IMR-90 (cell line): Measurements from ENCODE around the gene GPR35. TPM values are rescaled to one million over a fixed set of nuclear protein-coding genes. Genes with fewer than 3 reads are reported as not detected.

Experiments used
- ATAC-seq: fragments of 200-7000 bp; cut with Tn5 transposase; 2 replicates; pipeline ENCODE4 v1.9.1; 2020; ENCODE audit warnings: low read depth, mild to moderate bottlenecking, moderate library complexity
- BruUV-seq: library from RNA; stranded (reverse); fragments of 400-500 nt; replicated peaks from 2 replicates; lab custom pipeline; 2021; lab: Mats Ljungman, UMichigan
- CTCF ChIA-PET: fragments of 300-600 bp; formaldehyde crosslinking; extraction: SDS; loops from one replicate; lab custom pipeline; 2021; ENCODE audit warnings: antibody characterized with exemption; lab: Yijun Ruan, JAX
- POLR2A ChIA-PET: fragments of 300-600 bp; sonication (Branson Sonifier 250); formaldehyde crosslinking; loops from one replicate; lab custom pipeline; 2022; ENCODE audit warnings: antibody characterized with exemption; ENCODE audit not compliant: unreplicated experiment; lab: Charles Lee
- DNase-seq: peaks from one replicate; pipeline ENCODE4 v3.0.0; 2013
- H2AFZ ChIP-seq: replicated peaks from 2 replicates; pipeline ENCODE3; 2013; ENCODE audit warnings: low read length, mild to moderate bottlenecking; ENCODE audit not compliant: poor library complexity
- H2AK5ac ChIP-seq: 2 replicates; pipeline ENCODE4 v1.6.1; 2013; ENCODE audit warnings: low read depth, low read length, inconsistent platforms
- H2AK9ac ChIP-seq: replicated peaks from 2 replicates; pipeline ENCODE3; 2013; ENCODE audit warnings: mild to moderate bottlenecking, low read depth, low read length, moderate library complexity; ENCODE audit not compliant: poor library complexity
- H2BK120ac ChIP-seq: 2 replicates; pipeline ENCODE4 v1.6.1; 2013; ENCODE audit warnings: low read depth, low read length, inconsistent platforms
- H2BK15ac ChIP-seq: 3 replicates; pipeline ENCODE4 v1.6.1; 2013; ENCODE audit warnings: low read depth, low read length, inconsistent platforms
- H2BK20ac ChIP-seq: 2 replicates; pipeline ENCODE4 v1.6.1; 2013; ENCODE audit warnings: low read depth, mild to moderate bottlenecking, inconsistent platforms, low read length, moderate library complexity
- H2BK5ac ChIP-seq: 2 replicates; pipeline ENCODE4 v1.6.1; 2013; ENCODE audit warnings: mild to moderate bottlenecking, low read depth, low read length, inconsistent platforms; ENCODE audit not compliant: poor library complexity, severe bottlenecking
- H3K14ac ChIP-seq: replicated peaks from 2 replicates; pipeline ENCODE4 v1.6.1; 2013; ENCODE audit warnings: low read depth, low read length, inconsistent platforms
- H3K18ac ChIP-seq: 2 replicates; pipeline ENCODE4 v1.6.1; 2013; ENCODE audit warnings: low read depth, low read length, control low read depth
- H3K23ac ChIP-seq: 2 replicates; pipeline ENCODE4 v1.6.1; 2013; ENCODE audit warnings: low read depth, low read length, inconsistent platforms
- H3K27ac ChIP-seq: 2 replicates; pipeline ENCODE4 v1.5.1; 2013; ENCODE audit warnings: mild to moderate bottlenecking, control low read depth, low read length; ENCODE audit not compliant: insufficient read depth
- H3K27me3 ChIP-seq: 2 replicates; pipeline ENCODE4 v1.6.1; 2013; ENCODE audit warnings: low read length; ENCODE audit not compliant: control insufficient read depth, insufficient read depth
- H3K36me3 ChIP-seq: 2 replicates; pipeline ENCODE4 v1.6.1; 2013; ENCODE audit warnings: low read length, mixed read lengths; ENCODE audit not compliant: control insufficient read depth, insufficient read depth
- H3K4ac ChIP-seq: 2 replicates; pipeline ENCODE4 v1.6.1; 2013; ENCODE audit warnings: low read depth, low read length, inconsistent platforms
- H3K4me1 ChIP-seq: 2 replicates; pipeline ENCODE4 v1.6.1; 2013; ENCODE audit warnings: low read length, mixed read lengths; ENCODE audit not compliant: control insufficient read depth, insufficient read depth
- H3K4me2 ChIP-seq: 2 replicates; pipeline ENCODE4 v1.6.1; 2013; ENCODE audit warnings: low read depth, mild to moderate bottlenecking, control low read depth, low read length, moderate library complexity
- H3K4me3 ChIP-seq: 2 replicates; pipeline ENCODE4 v1.5.1; 2013; ENCODE audit warnings: low read depth, mild to moderate bottlenecking, control low read depth, low read length, moderate library complexity; ENCODE audit not compliant: insufficient read depth
- H3K56ac ChIP-seq: 2 replicates; pipeline ENCODE4 v1.6.1; 2013; ENCODE audit warnings: low read length, inconsistent platforms; ENCODE audit not compliant: insufficient read depth; ENCODE audit errors: extremely low read depth
- H3K79me1 ChIP-seq, 2 experiments: 2 replicates each; pipeline ENCODE4 v1.6.1; 2013; ENCODE audit warnings: low read length in 2 of 2, inconsistent platforms in 1 of 2, low read depth in 1 of 2
- H3K9ac ChIP-seq: 2 replicates; pipeline ENCODE4 v1.6.1; 2013; ENCODE audit warnings: low read depth, low read length, control low read depth
- H3K9me1 ChIP-seq: 2 replicates; pipeline ENCODE4 v1.6.1; 2013; ENCODE audit warnings: low read length, inconsistent platforms; ENCODE audit not compliant: insufficient read depth
- H3K9me3 ChIP-seq: 2 replicates; pipeline ENCODE4 v1.6.1; 2013; ENCODE audit warnings: low read length; ENCODE audit not compliant: control insufficient read depth, insufficient read depth
- H4K20me1 ChIP-seq: 2 replicates; pipeline ENCODE4 v1.6.1; 2013; ENCODE audit warnings: low read length, inconsistent platforms; ENCODE audit not compliant: insufficient read depth
- H4K5ac ChIP-seq: 2 replicates; pipeline ENCODE4 v1.6.1; 2013; ENCODE audit warnings: mild to moderate bottlenecking, low read depth, low read length, control low read depth
- H4K8ac ChIP-seq, 2 experiments: 2 replicates each; pipeline ENCODE4 v1.6.1; 2013; ENCODE audit warnings: low read depth in 2 of 2, low read length in 2 of 2, control low read depth in 1 of 2, inconsistent platforms in 1 of 2
- H4K91ac ChIP-seq: 2 replicates; pipeline ENCODE4 v1.6.1; 2013; ENCODE audit warnings: low read depth, low read length, inconsistent platforms; ENCODE audit not compliant: insufficient read depth
- FOS ChIP-seq: fragments of 150-350 bp; IDR thresholded peaks from 2 replicates; pipeline ENCODE4 v1.6.1; 2016; ENCODE audit warnings: low read depth, low read length
- MAFK ChIP-seq: IDR thresholded peaks from 2 replicates; pipeline ENCODE4 v1.6.1; 2012; ENCODE audit warnings: low read depth, low read length, improper control_type of control experiment
- POLR2A ChIP-seq: IDR thresholded peaks from 2 replicates; pipeline ENCODE4 v1.6.1; 2012; ENCODE audit warnings: mild to moderate bottlenecking, low read depth, low read length
- RAD21 ChIP-seq: IDR thresholded peaks from 2 replicates; pipeline ENCODE4 v1.6.1; 2012; ENCODE audit warnings: low read length, improper control_type of control experiment
- WGBS, 2 experiments: methylation state at CpG; one replicate each; pipeline versions ENCODE4 v1.1.5 to v1.1.7; 2013; ENCODE audit warnings: missing lambda C conversion rate in 2 of 2; ENCODE audit not compliant: insufficient read length in 1 of 2; ENCODE audit errors: extremely low coverage in 2 of 2; 5-methylcytosine and 5-hydroxymethylcytosine counted together
- dilution Hi-C: fragments of 300-500 bp; cut with HindIII; formaldehyde crosslinking; loops from one replicate; pipeline ENCODE4 v1.14.3; 2018; ENCODE audit warnings: low sequenced_read_pairs; ENCODE audit not compliant: unreplicated experiment
- in situ Hi-C: fragments of 300-500 bp; cut with MboI; formaldehyde crosslinking; loops from 3 replicates; pipeline ENCODE4 v1.14.3; 2019; ENCODE audit warnings: low sequenced_read_pairs, inconsistent platforms, mixed read lengths
- intact Hi-C: fragments of 100-400 bp; cut with micrococcal nuclease; formaldehyde crosslinking; loops from 2 replicates; pipeline ENCODE4 v1.10.0; 2022
- polyA plus RNA-seq, 3 experiments: library from polyadenylated mRNA; depleted of rRNA; stranded (reverse); fragments of >200 nt; gene quantifications; 2 replicates each; pipeline ENCODE4 v1.2.3, GENCODE V29; 2012; ENCODE audit warnings: low replicate concordance in 1 of 3
- total RNA-seq: library from RNA; depleted of rRNA; stranded (reverse); fragments of >200 nt; gene quantifications from 2 replicates; pipeline ENCODE4 v1.2.3, GENCODE V29; 2012
- TF ChIP-seq, protein P1 (sequence below): fragments of 150-350 bp; IDR thresholded peaks from 2 replicates; pipeline ENCODE4 v1.6.1; 2016; ENCODE audit warnings: low read depth, mild to moderate bottlenecking, low read length, moderate library complexity, borderline replicate concordance

GPR35 gene
- total and polyA plus RNA-seq, 2 of the 4 experiments (the other 2 are of a cell fraction), result 0.31 TPM; not detected in 1

GRCh38 chr2:240649331-240649730 is 24.1 kb downstream of the GPR35 start:
- H3K9me3 ChIP-seq, result no peaks in the 10 kb centered on the region; the same call in 1 of the 2 replicates
- no peak overlapping the region for H2AFZ ChIP-seq
- H2BK5ac ChIP-seq, result no peak overlapping the region
- in situ Hi-C loops (no loop called here), dilution Hi-C loops (no loop called here), intact Hi-C loops (no loop called here)
- H3K56ac ChIP-seq, result no peak overlapping the region
- no peak overlapping the region for H4K5ac ChIP-seq
- no peak overlapping the region for H2BK20ac ChIP-seq
- no TSS peak for BruUV-seq
- H4K91ac ChIP-seq, result no peak overlapping the region
- no peak overlapping the region for H3K4me2 ChIP-seq
- ChIA-PET CTCF (interaction anchor here (0.6 kb wide), 1 partner anchor 32 kb away, joined by 3 read pairs; no protein-coding TSS in a partner anchor), POLR2A (no interaction called here)
- no peak overlapping the region for H3K14ac ChIP-seq
- H3K9me1 ChIP-seq, result no peaks in the 10 kb centered on the region
- H3K9ac ChIP-seq, result no peak overlapping the region
- no peak overlapping the region for H4K8ac ChIP-seq
- no peaks in the 10 kb centered on the region for H3K4me1 ChIP-seq
- H3K18ac ChIP-seq, result no peak overlapping the region
- H3K4me3 ChIP-seq, result no peak overlapping the region
- H2BK120ac ChIP-seq, result no peak overlapping the region
- TF ChIP-seq, protein P1, sequence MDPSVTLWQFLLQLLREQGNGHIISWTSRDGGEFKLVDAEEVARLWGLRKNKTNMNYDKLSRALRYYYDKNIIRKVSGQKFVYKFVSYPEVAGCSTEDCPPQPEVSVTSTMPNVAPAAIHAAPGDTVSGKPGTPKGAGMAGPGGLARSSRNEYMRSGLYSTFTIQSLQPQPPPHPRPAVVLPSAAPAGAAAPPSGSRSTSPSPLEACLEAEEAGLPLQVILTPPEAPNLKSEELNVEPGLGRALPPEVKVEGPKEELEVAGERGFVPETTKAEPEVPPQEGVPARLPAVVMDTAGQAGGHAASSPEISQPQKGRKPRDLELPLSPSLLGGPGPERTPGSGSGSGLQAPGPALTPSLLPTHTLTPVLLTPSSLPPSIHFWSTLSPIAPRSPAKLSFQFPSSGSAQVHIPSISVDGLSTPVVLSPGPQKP, result no peak
- no peak for TF ChIP-seq RAD21
- TF ChIP-seq POLR2A, result no peak
- TF ChIP-seq FOS, result no peak
- TF ChIP-seq MAFK, result no peak
- no peak overlapping the region for H3K23ac ChIP-seq
- ATAC-seq, result no peak
- no peak overlapping the region for H2AK9ac ChIP-seq
- no peaks in the 10 kb centered on the region for H3K79me1 ChIP-seq
- no peak overlapping the region for H3K4ac ChIP-seq
- WGBS, 2 experiments, result no CpG with 5 or more reads among the region's 7 CpGs
- H3K27ac ChIP-seq, result no peak overlapping the region
- no peak overlapping the region for H2BK15ac ChIP-seq
- H3K27me3 ChIP-seq, result peaks cover 70% of the 10 kb centered on the region
- H2AK5ac ChIP-seq, result no peak overlapping the region
- H3K36me3 ChIP-seq, result no peaks in the 10 kb centered on the region
- H4K20me1 ChIP-seq, result no peaks in the 10 kb centered on the region
- no peak for DNase-seq
